H9 (cell line): ENCODE data around the gene PLA2G2E. TPM values are rescaled to one million over a fixed set of nuclear protein-coding genes. Genes with fewer than 3 reads are reported as not detected.

Experiments used
- DNase-seq: peaks from one replicate; pipeline ENCODE4 v3.0.0-alpha.2; 2017
- H2AFZ ChIP-seq: one replicate; pipeline ENCODE4 v1.6.1; 2013; ENCODE audit warnings: mild to moderate bottlenecking, low read length, control low read depth, moderate library complexity
- H2AK5ac ChIP-seq: 2 replicates; pipeline ENCODE4 v1.6.1; 2013; ENCODE audit warnings: low read length, control low read depth, mixed read lengths; ENCODE audit not compliant: insufficient read length
- H2BK120ac ChIP-seq: one replicate; pipeline ENCODE4 v1.6.1; 2013; ENCODE audit warnings: low read depth, mild to moderate bottlenecking, low read length, control low read depth, inconsistent platforms; ENCODE audit not compliant: poor library complexity, severe bottlenecking
- H2BK12ac ChIP-seq: 2 replicates; pipeline ENCODE4 v1.6.1; 2013; ENCODE audit warnings: low read length, control low read depth, mixed read lengths, low read depth; ENCODE audit not compliant: insufficient read length
- H2BK15ac ChIP-seq: 2 replicates; pipeline ENCODE4 v1.6.1; 2013; ENCODE audit warnings: low read depth, low read length, control low read depth
- H2BK20ac ChIP-seq: one replicate; pipeline ENCODE4 v1.6.1; 2013; ENCODE audit warnings: low read depth, mild to moderate bottlenecking, low read length, control low read depth, inconsistent platforms; ENCODE audit not compliant: poor library complexity, severe bottlenecking
- H2BK5ac ChIP-seq: 2 replicates; pipeline ENCODE4 v1.6.1; 2013; ENCODE audit warnings: low read length, control low read depth, mixed read lengths; ENCODE audit not compliant: insufficient read length
- H3K14ac ChIP-seq: 2 replicates; pipeline ENCODE4 v1.6.1; 2013; ENCODE audit warnings: low read length, control low read depth; ENCODE audit not compliant: insufficient read depth
- H3K18ac ChIP-seq: 2 replicates; pipeline ENCODE4 v1.6.1; 2013; ENCODE audit warnings: low read depth, mild to moderate bottlenecking, mixed read lengths, low read length, control low read depth; ENCODE audit not compliant: insufficient read length
- H3K23ac ChIP-seq: 2 replicates; pipeline ENCODE4 v1.6.1; 2013; ENCODE audit warnings: low read length, control low read depth, mixed read lengths, low read depth; ENCODE audit not compliant: insufficient read length
- H3K23me2 ChIP-seq: 2 replicates; pipeline ENCODE4 v1.6.1; 2013; ENCODE audit warnings: low read depth, mild to moderate bottlenecking, mixed read lengths, low read length, control low read depth; ENCODE audit not compliant: insufficient read length, poor library complexity, severe bottlenecking
- H3K27ac ChIP-seq: 2 replicates; pipeline ENCODE4 v1.5.1; 2013; ENCODE audit warnings: low read length, control low read depth, mixed read lengths, low read depth; ENCODE audit not compliant: insufficient read length
- H3K27me3 ChIP-seq: 2 replicates; pipeline ENCODE4 v1.6.1; 2013; ENCODE audit warnings: low read length, control low read depth, inconsistent platforms; ENCODE audit not compliant: insufficient read depth
- H3K4ac ChIP-seq: 2 replicates; pipeline ENCODE4 v1.6.1; 2013; ENCODE audit warnings: low read depth, mild to moderate bottlenecking, control low read depth, inconsistent platforms, low read length, moderate library complexity
- H3K4me1 ChIP-seq: 2 replicates; pipeline ENCODE4 v1.6.1; 2013; ENCODE audit warnings: low read length, control low read depth, inconsistent platforms; ENCODE audit not compliant: insufficient read depth
- H3K4me2 ChIP-seq: 2 replicates; pipeline ENCODE4 v1.6.1; 2013; ENCODE audit warnings: low read length, control low read depth, mixed read lengths; ENCODE audit not compliant: insufficient read length, insufficient read depth
- H3K56ac ChIP-seq: 2 replicates; pipeline ENCODE4 v1.6.1; 2013; ENCODE audit warnings: low read depth, mild to moderate bottlenecking, mixed read lengths, low read length, control low read depth; ENCODE audit not compliant: insufficient read length
- H3K79me1 ChIP-seq: 2 replicates; pipeline ENCODE4 v1.6.1; 2013; ENCODE audit warnings: low read depth, mild to moderate bottlenecking, moderate library complexity, low read length, control low read depth, inconsistent platforms; ENCODE audit not compliant: insufficient read depth, poor library complexity, severe bottlenecking
- H3K79me2 ChIP-seq: 2 replicates; pipeline ENCODE4 v1.6.1; 2013; ENCODE audit warnings: low read length, control low read depth, inconsistent platforms; ENCODE audit not compliant: insufficient read depth
- H3K9ac ChIP-seq: 2 replicates; pipeline ENCODE4 v1.6.1; 2013; ENCODE audit warnings: low read length, control low read depth, mixed read lengths; ENCODE audit not compliant: insufficient read length; ENCODE audit errors: extremely low read depth
- H3K9me3 ChIP-seq: one replicate; pipeline ENCODE4 v1.6.1; 2013; ENCODE audit warnings: low read depth, low read length, inconsistent platforms; ENCODE audit not compliant: control insufficient read depth
- H3T11ph ChIP-seq: one replicate; pipeline ENCODE4 v1.6.1; 2013; ENCODE audit warnings: mild to moderate bottlenecking, low read length, control low read depth, inconsistent platforms
- H4K20me1 ChIP-seq: one replicate; pipeline ENCODE4 v1.6.1; 2013; ENCODE audit not compliant: control insufficient read depth, insufficient read length, insufficient read depth
- H4K5ac ChIP-seq: 2 replicates; pipeline ENCODE4 v1.6.1; 2013; ENCODE audit warnings: low read depth, mild to moderate bottlenecking, mixed read lengths, low read length, control low read depth; ENCODE audit not compliant: insufficient read length
- H4K8ac ChIP-seq: replicated peaks from 2 replicates; pipeline ENCODE4 v1.6.1; 2013; ENCODE audit warnings: low read length, control low read depth, mixed read lengths, low read depth; ENCODE audit not compliant: insufficient read length
- H4K91ac ChIP-seq: 2 replicates; pipeline ENCODE4 v1.6.1; 2013; ENCODE audit warnings: low read depth, mild to moderate bottlenecking, moderate library complexity, mixed read lengths, low read length, control low read depth; ENCODE audit not compliant: insufficient read length
- H3K27ac Mint-ChIP-seq, 3 experiments: 2 replicates in 2 of 3; 3 replicates in 1 of 3; pipeline ENCODE4 v1.8.0; 2020 to 2021; ENCODE audit warnings: mixed read lengths in 3 of 3, mild to moderate bottlenecking in 1 of 3, moderate library complexity in 1 of 3
- H3K27me3 Mint-ChIP-seq: 2 replicates; pipeline ENCODE4 v1.8.0; 2021; ENCODE audit warnings: low read depth, mild to moderate bottlenecking, moderate library complexity, mixed read lengths
- H3K36me3 Mint-ChIP-seq, 3 experiments: 2 replicates in 2 of 3; 3 replicates in 1 of 3; pipeline ENCODE4 v1.8.0; 2020 to 2021; ENCODE audit warnings: low read depth in 3 of 3, mixed read lengths in 3 of 3; ENCODE audit not compliant: insufficient read depth in 1 of 3
- H3K4me1 Mint-ChIP-seq, 2 experiments: 2 replicates each; pipeline ENCODE4 v1.8.0; 2020; ENCODE audit warnings: mixed read lengths in 2 of 2
- H3K4me3 Mint-ChIP-seq, 2 experiments: 2 replicates in 1 of 2; 3 replicates in 1 of 2; pipeline ENCODE4 v1.8.0; 2020 to 2021; ENCODE audit warnings: mild to moderate bottlenecking in 2 of 2, mixed read lengths in 2 of 2, moderate library complexity in 1 of 2
- H3K9me3 Mint-ChIP-seq, 2 experiments: 2 replicates in 1 of 2; 3 replicates in 1 of 2; pipeline ENCODE4 v1.8.0; 2020; ENCODE audit warnings: mild to moderate bottlenecking in 2 of 2, mixed read lengths in 2 of 2, moderate library complexity in 1 of 2
- WGBS: extraction: QIAGEN DNeasy Blood & Tissue Kit; methylation state at CpG from one replicate; pipeline ENCODE4 v1.1.7; 2013; ENCODE audit warnings: missing lambda C conversion rate, low lambda C conversion rate, mixed read lengths; ENCODE audit not compliant: insufficient read length; ENCODE audit errors: extremely low coverage; 5-methylcytosine and 5-hydroxymethylcytosine counted together
- total RNA-seq: library from RNA; stranded (reverse); gene quantifications from 2 replicates; pipeline ENCODE4 v1.2.1, GENCODE V29; 2021
- TF ChIP-seq, protein P1 (sequence below): fragments of 200-600 bp; sonication (generic); conservative IDR thresholded peaks from 3 replicates; pipeline ENCODE4 v1.8.0; 2021; ENCODE audit warnings: antibody characterized with exemption, mild to moderate bottlenecking

Gene PLA2G2E
- total RNA-seq, 1 experiment from 2014 or later: not detected

DNA sequence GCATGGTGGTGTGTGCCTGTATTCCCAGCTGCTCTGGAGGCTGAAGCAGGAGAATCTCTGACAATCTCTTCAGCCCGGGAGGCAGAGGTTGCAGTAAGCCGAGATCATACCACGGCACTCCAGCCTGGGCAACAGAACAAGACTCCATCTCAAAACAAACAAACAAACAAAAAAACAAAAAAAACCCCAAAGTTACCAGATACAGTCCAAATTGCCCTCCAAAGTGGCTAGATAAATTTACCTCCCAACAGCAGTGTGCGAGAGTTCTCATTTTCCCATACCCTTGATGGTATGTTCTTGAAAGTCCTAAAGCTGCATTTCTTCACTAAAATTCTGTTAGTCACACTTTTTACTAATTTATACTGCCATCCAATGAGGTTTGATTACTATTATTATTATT, 44.2 kb downstream of the PLA2G2E start:
- Histone ChIP-seq H3K4me2 (no peak overlapping the region), H4K5ac (no peak overlapping the region), H2BK12ac (no peak overlapping the region), H2AFZ (no peak overlapping the region), H3T11ph (no peak overlapping the region), H2BK20ac (no peak overlapping the region), H4K20me1 (no peaks in the 10 kb centered on the region), H3K23ac (no peak overlapping the region), H3K4ac (no peak overlapping the region), H2BK15ac (no peak overlapping the region), H3K27ac (no peak overlapping the region), H2BK120ac (no peak overlapping the region), H3K4me1 (no peaks in the 10 kb centered on the region), H3K18ac (no peak overlapping the region), H4K91ac (no peak overlapping the region), H3K27me3 (no peaks in the 10 kb centered on the region), H3K14ac (no peak overlapping the region), H3K79me2 (peaks cover 11% of the 10 kb centered on the region; the same call in 1 of the 2 replicates), H4K8ac (no peak overlapping the region), H2AK5ac (no peak overlapping the region), H3K23me2 (peaks cover 7% of the 10 kb centered on the region), H3K79me1 (no peaks in the 10 kb centered on the region), H3K56ac (no peak overlapping the region), H2BK5ac (no peak overlapping the region), H3K9me3 (no peaks in the 10 kb centered on the region), H3K9ac (no peak overlapping the region)
- no peak overlapping the region for H3K27ac Mint-ChIP-seq
- no CpG with 5 or more reads among the region's 4 CpGs for WGBS
- H3K4me1 Mint-ChIP-seq: peaks cover 18 to 22% of the 10 kb centered on the region in 2 experiments
- DNase-seq: no peak
- H3K9me3 Mint-ChIP-seq: peaks cover 0 to 7% of the 10 kb centered on the region in 2 experiments; a peak in 3 of 5 replicates
- H3K4me3 Mint-ChIP-seq: no peak overlapping the region
- H3K27me3 Mint-ChIP-seq: no peaks in the 10 kb centered on the region; the same call in none of the 2 replicates
- H3K36me3 Mint-ChIP-seq: no peaks in the 10 kb centered on the region; a peak in 2 of 7 replicates
- TF ChIP-seq, protein P1, sequence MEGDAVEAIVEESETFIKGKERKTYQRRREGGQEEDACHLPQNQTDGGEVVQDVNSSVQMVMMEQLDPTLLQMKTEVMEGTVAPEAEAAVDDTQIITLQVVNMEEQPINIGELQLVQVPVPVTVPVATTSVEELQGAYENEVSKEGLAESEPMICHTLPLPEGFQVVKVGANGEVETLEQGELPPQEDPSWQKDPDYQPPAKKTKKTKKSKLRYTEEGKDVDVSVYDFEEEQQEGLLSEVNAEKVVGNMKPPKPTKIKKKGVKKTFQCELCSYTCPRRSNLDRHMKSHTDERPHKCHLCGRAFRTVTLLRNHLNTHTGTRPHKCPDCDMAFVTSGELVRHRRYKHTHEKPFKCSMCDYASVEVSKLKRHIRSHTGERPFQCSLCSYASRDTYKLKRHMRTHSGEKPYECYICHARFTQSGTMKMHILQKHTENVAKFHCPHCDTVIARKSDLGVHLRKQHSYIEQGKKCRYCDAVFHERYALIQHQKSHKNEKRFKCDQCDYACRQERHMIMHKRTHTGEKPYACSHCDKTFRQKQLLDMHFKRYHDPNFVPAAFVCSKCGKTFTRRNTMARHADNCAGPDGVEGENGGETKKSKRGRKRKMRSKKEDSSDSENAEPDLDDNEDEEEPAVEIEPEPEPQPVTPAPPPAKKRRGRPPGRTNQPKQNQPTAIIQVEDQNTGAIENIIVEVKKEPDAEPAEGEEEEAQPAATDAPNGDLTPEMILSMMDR: no peak
